Ishikawa (cell line): ENCODE measurements around the gene SV2C.

Experiments
- FOXM1 ChIP-seq: IDR thresholded peaks from 2 replicates; pipeline ENCODE4 v1.6.1; 2012; ENCODE audit warnings: low read depth, borderline replicate concordance
- MAX ChIP-seq: IDR thresholded peaks from 2 replicates; pipeline ENCODE4 v1.6.1; 2012
- REST ChIP-seq: IDR thresholded peaks from 2 replicates; pipeline ENCODE4 v1.6.1; 2012; ENCODE audit warnings: low read depth, mild to moderate bottlenecking
- YY1 ChIP-seq: IDR thresholded peaks from 2 replicates; pipeline ENCODE4 v1.6.1; 2012; ENCODE audit warnings: low read depth

GRCh38 chr5:76062502-76063041, 20.6 kb upstream of the SV2C start:
- no peak for TF ChIP-seq REST
- no peak for TF ChIP-seq MAX
- no peak for TF ChIP-seq YY1
- TF ChIP-seq FOXM1: no peak
